K562 (cell line): ENCODE results near the gene ACOT9. TPM values are rescaled to one million over a fixed set of nuclear protein-coding genes. Genes with fewer than 3 reads are reported as not detected.
A peak's percentile ranks its signal among the peaks of the same experiment; 100 is the strongest.

Experiments
- CSDE1 ChIP-seq, 2 experiments: fragments of 450-650 bp; IDR thresholded peaks; 2 replicates each; pipeline ENCODE4 v1.6.1; 2016; ENCODE audit warnings: mild to moderate bottlenecking in 1 of 2
- ETS2 ChIP-seq: IDR thresholded peaks from 2 replicates; pipeline ENCODE4 v1.6.1; 2016; ENCODE audit warnings: borderline replicate concordance, missing genetic modification characterization, mild to moderate bottlenecking, moderate library complexity, missing compliant biosample characterization; ENCODE audit not compliant: poor library complexity, severe bottlenecking
- FOXJ3 ChIP-seq: sonication (generic); formaldehyde crosslinking; IDR thresholded peaks from 2 replicates; pipeline ENCODE4 v1.4.0; 2020; ENCODE audit warnings: mild to moderate bottlenecking, missing genetic modification reagents
- FOXK2 ChIP-seq, 2 experiments: fragments of 450-650 bp; IDR thresholded peaks in 1 of 2; conservative IDR thresholded peaks in 1 of 2; 2 replicates each; pipeline ENCODE4 v1.6.1; 2016; ENCODE audit warnings: low read depth in 2 of 2, mild to moderate bottlenecking in 1 of 2
- HSF4 ChIP-seq: fragments of 250-450 bp; sonication (Bioruptor Pico); IDR thresholded peaks from 2 replicates; pipeline ENCODE4 v2.1.2; 2022; ENCODE audit warnings: mild to moderate bottlenecking, moderate library complexity, borderline replicate concordance
- JUN ChIP-seq, 2 experiments: sonication (generic) in 1 of 2; formaldehyde crosslinking in 1 of 2; IDR thresholded peaks; 2 replicates each; pipeline versions ENCODE4 v1.6.1 to v1.8.0; 2012 to 2022; ENCODE audit warnings: borderline replicate concordance in 2 of 2, mild to moderate bottlenecking in 2 of 2, improper control_type of control experiment in 1 of 2, low read depth in 1 of 2, low read length in 1 of 2, missing genetic modification reagents in 1 of 2
- NONO ChIP-seq, 2 experiments: fragments of 200-400 bp in 1 of 2; fragments of 450-650 bp in 1 of 2; formaldehyde crosslinking in 1 of 2; IDR thresholded peaks; 2 replicates each; pipeline ENCODE4 v1.6.1; 2017; ENCODE audit warnings: low read depth in 2 of 2, mild to moderate bottlenecking in 2 of 2, moderate library complexity in 2 of 2, low read length in 1 of 2
- PML ChIP-seq: IDR thresholded peaks from 2 replicates; pipeline ENCODE4 v1.6.1; 2012; ENCODE audit warnings: low read length, inconsistent platforms
- POLR3A ChIP-seq: IDR thresholded peaks from 2 replicates; pipeline ENCODE4 v1.6.1; 2011; ENCODE audit warnings: borderline replicate concordance, mild to moderate bottlenecking, moderate library complexity; ENCODE audit not compliant: insufficient read length, insufficient read depth; ENCODE audit errors: extremely low read depth
- PPARD ChIP-seq: fragments of 250-450 bp; sonication (Bioruptor Pico); IDR thresholded peaks from 2 replicates; pipeline ENCODE4 v1.8.0; 2022; ENCODE audit warnings: inconsistent platforms, mild to moderate bottlenecking, moderate library complexity
- SAFB ChIP-seq: fragments of 200-400 bp; formaldehyde crosslinking; IDR thresholded peaks from 2 replicates; pipeline ENCODE4 v1.6.1; 2017; ENCODE audit warnings: low read depth, low read length, borderline replicate concordance
- ZNF143 ChIP-seq: sonication (generic); formaldehyde crosslinking; IDR thresholded peaks from 2 replicates; pipeline ENCODE4 v1.9.0; 2022; ENCODE audit warnings: mild to moderate bottlenecking, missing genetic modification reagents
- ZNF217 ChIP-seq: sonication (generic); formaldehyde crosslinking; IDR thresholded peaks from 2 replicates; pipeline ENCODE4 v1.8.0; 2022; ENCODE audit warnings: mild to moderate bottlenecking, missing genetic modification reagents
- ZNF324 ChIP-seq: fragments of 250-450 bp; sonication (Bioruptor Pico); IDR thresholded peaks from 2 replicates; pipeline ENCODE4 v1.4.0; 2020; ENCODE audit warnings: mild to moderate bottlenecking
- polyA plus RNA-seq, 8 experiments: library from polyadenylated mRNA; depleted of rRNA in 4 of 8; stranded (reverse) in 5 of 8; unstranded in 3 of 8; fragments of >200 nt; fragmentation: Nextera tagmentation in 2 of 8; fragmentation: Illumina TruSeq in 1 of 8; extraction: Ambion mirVana in 2 of 8; extraction: Trizol in 1 of 8; gene quantifications; 2 replicates each; pipeline versions ENCODE4 v1.2.1 to v1.2.3, GENCODE V29; 2011 to 2014; ENCODE audit warnings: inconsistent platforms in 1 of 8, missing spikeins in 1 of 8
- total RNA-seq, 7 experiments: library from RNA; depleted of rRNA in 6 of 7; stranded (reverse); fragments of >200 nt in 6 of 7; fragmentation: Illumina TruSeq in 2 of 7; extraction: Trizol in 2 of 7; gene quantifications; 2 replicates each; pipeline versions ENCODE4 v1.2.1 to v1.2.3, GENCODE V29; 2011 to 2021; ENCODE audit warnings: low replicate concordance in 1 of 7
- TF ChIP-seq, protein P1 (sequence below), 2 experiments: fragments of 450-650 bp; conservative IDR thresholded peaks; 2 replicates each; pipeline ENCODE4 v1.6.1; 2017; ENCODE audit warnings: mild to moderate bottlenecking in 2 of 2, moderate library complexity in 2 of 2
- TF ChIP-seq, protein P2 (sequence below): conservative IDR thresholded peaks from 2 replicates; pipeline ENCODE4 v1.6.1; 2011; ENCODE audit warnings: low read depth, mild to moderate bottlenecking, low read length; ENCODE audit not compliant: control insufficient read depth
- TF ChIP-seq, protein P3 (sequence below), 2 experiments: fragments of 200-800 bp in 1 of 2; sonication (Bioruptor generic) in 1 of 2; sonication (generic) in 1 of 2; formaldehyde crosslinking in 1 of 2; IDR thresholded peaks in 1 of 2; conservative IDR thresholded peaks in 1 of 2; 2 replicates each; pipeline versions ENCODE4 v1.5.0 to v1.6.1; 2016 to 2020; ENCODE audit warnings: missing compliant biosample characterization in 1 of 2, missing genetic modification characterization in 1 of 2, missing genetic modification reagents in 1 of 2

ACOT9 gene
- total and polyA plus RNA-seq, 9 of the 15 experiments (the other 6 are each of a cell fraction or from before 2014, with no cell fraction given) = 31.2 to 80.9 (median 45.3) TPM

DNA sequence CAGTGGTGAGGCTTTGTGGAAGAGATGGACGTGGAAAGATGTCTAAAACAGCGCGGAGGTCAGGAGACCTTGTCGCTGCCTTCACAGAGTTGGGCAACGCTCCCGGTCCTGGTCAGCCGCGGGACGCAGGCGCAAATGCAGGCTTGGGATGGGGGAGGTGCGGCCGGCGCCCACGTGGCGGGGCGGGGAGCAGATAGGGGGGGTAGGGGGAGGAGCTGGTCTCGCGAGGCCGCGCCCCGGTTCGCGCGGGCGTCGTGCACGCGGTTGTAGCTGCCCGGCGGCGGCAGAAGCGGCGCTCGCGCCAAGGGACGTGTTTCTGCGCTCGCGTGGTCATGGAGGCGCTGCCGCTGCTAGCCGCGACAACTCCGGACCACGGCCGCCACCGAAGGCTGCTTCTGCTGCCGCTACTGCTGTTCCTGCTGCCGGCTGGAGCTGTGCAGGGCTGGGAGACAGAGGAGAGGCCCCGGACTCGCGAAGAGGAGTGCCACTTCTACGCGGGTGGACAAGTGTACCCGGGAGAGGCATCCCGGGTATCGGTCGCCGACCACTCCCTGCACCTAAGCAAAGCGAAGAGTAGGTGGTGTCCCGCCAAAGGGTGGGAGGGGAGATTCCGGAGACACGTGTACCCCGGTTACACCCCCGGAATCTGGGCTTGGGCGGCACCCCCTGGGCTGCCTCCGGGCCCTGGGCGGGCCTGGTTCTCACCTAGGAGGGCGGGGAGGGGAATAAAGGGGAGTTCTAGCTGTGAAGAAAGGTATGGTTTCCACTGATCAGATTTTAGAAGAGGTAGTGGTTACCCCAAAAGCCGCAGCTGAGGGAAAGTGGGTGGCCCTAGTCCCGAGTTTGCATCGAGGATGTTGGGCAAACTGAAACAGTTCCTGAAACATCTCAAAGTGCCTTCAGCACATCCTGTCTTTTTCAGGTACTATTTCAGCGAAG, 75.6 kb downstream of the ACOT9 start, which contains the start of gene PRDX4 (continued):
- TF ChIP-seq, protein P1, sequence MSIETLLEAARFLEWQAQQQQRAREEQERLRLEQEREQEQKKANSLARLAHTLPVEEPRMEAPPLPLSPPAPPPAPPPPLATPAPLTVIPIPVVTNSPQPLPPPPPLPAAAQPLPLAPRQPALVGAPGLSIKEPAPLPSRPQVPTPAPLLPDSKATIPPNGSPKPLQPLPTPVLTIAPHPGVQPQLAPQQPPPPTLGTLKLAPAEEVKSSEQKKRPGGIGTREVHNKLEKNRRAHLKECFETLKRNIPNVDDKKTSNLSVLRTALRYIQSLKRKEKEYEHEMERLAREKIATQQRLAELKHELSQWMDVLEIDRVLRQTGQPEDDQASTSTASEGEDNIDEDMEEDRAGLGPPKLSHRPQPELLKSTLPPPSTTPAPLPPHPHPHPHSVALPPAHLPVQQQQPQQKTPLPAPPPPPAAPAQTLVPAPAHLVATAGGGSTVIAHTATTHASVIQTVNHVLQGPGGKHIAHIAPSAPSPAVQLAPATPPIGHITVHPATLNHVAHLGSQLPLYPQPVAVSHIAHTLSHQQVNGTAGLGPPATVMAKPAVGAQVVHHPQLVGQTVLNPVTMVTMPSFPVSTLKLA (conservative IDR thresholded peaks at IDR 0.05) = peak; percentile 91 to 96
- no peak for TF ChIP-seq ZNF143 (CRISPR knock-in tag)
- TF ChIP-seq, protein P2, sequence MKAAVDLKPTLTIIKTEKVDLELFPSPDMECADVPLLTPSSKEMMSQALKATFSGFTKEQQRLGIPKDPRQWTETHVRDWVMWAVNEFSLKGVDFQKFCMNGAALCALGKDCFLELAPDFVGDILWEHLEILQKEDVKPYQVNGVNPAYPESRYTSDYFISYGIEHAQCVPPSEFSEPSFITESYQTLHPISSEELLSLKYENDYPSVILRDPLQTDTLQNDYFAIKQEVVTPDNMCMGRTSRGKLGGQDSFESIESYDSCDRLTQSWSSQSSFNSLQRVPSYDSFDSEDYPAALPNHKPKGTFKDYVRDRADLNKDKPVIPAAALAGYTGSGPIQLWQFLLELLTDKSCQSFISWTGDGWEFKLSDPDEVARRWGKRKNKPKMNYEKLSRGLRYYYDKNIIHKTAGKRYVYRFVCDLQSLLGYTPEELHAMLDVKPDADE = peak; percentile 55; the same call in 1 of the 2 replicates
- no peak for TF ChIP-seq NONO (IDR thresholded peaks at IDR 0.05; ENCODE audit: low read depth in 2 of 2, low read length in 1 of 2)
- TF ChIP-seq HSF4 (CRISPR knock-in tag) = no peak
- no peak for TF ChIP-seq ZNF217 (CRISPR knock-in tag)
- no peak for TF ChIP-seq ETS2 (tag)
- TF ChIP-seq CSDE1 (IDR thresholded peaks at IDR 0.05) = no peak
- no peak for TF ChIP-seq ZNF324 (CRISPR knock-in tag)
- TF ChIP-seq PML = no peak
- no peak for TF ChIP-seq POLR3A
- TF ChIP-seq, protein P3, sequence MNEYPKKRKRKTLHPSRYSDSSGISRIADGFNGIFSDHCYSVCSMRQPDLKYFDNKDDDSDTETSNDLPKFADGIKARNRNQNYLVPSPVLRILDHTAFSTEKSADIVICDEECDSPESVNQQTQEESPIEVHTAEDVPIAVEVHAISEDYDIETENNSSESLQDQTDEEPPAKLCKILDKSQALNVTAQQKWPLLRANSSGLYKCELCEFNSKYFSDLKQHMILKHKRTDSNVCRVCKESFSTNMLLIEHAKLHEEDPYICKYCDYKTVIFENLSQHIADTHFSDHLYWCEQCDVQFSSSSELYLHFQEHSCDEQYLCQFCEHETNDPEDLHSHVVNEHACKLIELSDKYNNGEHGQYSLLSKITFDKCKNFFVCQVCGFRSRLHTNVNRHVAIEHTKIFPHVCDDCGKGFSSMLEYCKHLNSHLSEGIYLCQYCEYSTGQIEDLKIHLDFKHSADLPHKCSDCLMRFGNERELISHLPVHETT (CRISPR knock-in tag; conservative IDR thresholded peaks at IDR 0.05 in 1 of 2, IDR thresholded peaks at IDR 0.05 in 1 of 2) = peak in 1 of 2 experiments; percentile 68; a peak in 1 of 4 replicates
- TF ChIP-seq FOXK2 (conservative IDR thresholded peaks at IDR 0.05 in 1 of 2, IDR thresholded peaks at IDR 0.05 in 1 of 2; ENCODE audit: low read depth in 2 of 2) = no peak
- peak; percentile 84 for TF ChIP-seq SAFB
- no peak for TF ChIP-seq PPARD (CRISPR knock-in tag)
- TF ChIP-seq JUN (IDR thresholded peaks at IDR 0.05; ENCODE audit: borderline replicate concordance, low read depth, low read length) = no peak
- no peak for TF ChIP-seq JUN (CRISPR knock-in tag; IDR thresholded peaks at IDR 0.05; ENCODE audit: borderline replicate concordance)
- TF ChIP-seq FOXJ3 = no peak
